Activated T-cell treated with anti-CD3 and anti-CD28 coated beads, Interleukin-2, amount 50 U/mL, for 1 hour (primary cell): ENCODE data around the gene TGM2.

Source experiments
- DNase-seq: peaks from one replicate; pipeline ENCODE4 v3.0.0-alpha.2; 2020

The TGM2 gene

GRCh38 chr20:38084425-38084951 lies 80.6 kb downstream of the TGM2 start:
- DNase-seq, result no peak

GRCh38 chr20:38083338-38084048 lies 81.6 kb downstream of the TGM2 start:
- no peak for DNase-seq

GRCh38 chr20:38082894-38083293 lies 82.2 kb downstream of the TGM2 start:
- DNase-seq, result no peak

GRCh38 chr20:38081575-38081974 lies 83.5 kb downstream of the TGM2 start:
- DNase-seq, result no peak

- no peak for DNase-seq
These were observed 85.7 kb downstream of the TGM2 start for GRCh38 chr20:38079353-38079752.

- DNase-seq, result no peak
These were observed 87.0 kb downstream of the TGM2 start for GRCh38 chr20:38078084-38078483.
